ENCODE data around the gene FGF8. TPM values are rescaled to one million over a fixed set of nuclear protein-coding genes. Genes with fewer than 3 reads are reported as not detected.

FGF8 gene
- total RNA-seq, 4 donors from 2014 or later = not detected

DNA sequence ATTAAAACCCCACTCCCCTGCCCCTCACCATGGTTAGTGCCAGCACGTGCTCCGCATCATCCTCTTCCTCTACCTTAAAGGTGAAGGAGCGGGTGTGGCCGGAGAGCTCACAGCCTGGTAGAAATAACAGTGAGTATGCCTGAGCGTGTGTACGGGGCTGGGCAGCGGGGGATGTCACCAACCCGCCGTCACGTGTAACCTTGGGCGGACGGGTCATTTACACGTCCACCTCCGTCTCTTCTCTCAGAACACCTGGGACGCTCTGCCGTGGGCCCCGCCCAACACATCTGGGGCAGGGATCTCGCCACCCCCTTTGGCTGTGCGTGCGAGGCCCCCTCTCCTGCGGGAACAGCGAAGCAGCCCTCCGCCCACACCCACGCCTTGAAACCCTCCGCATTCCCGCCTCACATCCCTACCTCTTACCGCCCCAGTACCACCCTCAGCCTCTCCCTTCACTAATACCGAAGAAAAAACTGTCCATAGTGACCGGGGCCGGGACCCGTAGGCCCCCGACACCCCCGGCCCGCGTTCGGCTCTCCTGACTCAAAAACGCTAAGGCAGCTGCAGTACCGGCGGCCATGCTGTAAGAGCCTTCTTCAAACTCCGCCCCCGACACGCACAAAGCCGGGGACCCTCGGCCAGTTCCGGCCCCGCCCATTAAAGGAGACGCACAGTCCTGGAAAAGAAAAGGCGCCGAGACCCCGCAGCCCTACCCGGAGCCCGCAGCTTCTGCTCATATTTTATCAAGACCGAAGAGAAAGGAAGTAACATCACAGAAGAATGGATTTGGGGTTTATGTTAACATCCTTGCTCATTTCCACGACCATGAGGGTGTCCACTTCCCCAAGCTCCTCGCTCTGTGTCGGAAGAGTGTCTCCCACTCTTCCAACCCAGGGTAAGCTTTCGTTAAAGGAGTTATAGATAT lies 7.2 kb upstream of the FGF8 start, which contains the start of gene NPM3:
Gene NPM3, minus strand, starts transcription at position 636 of the 925 bp plus-strand sequence. Its CDS starts 56 bp downstream, at position 580.
- TF ChIP-seq EP300 (IDR thresholded peaks at IDR 0.05) (no peak), POLR2A (IDR thresholded peaks at IDR 0.05) (peak in 1 of 2 donors; percentile 20), CTCF (IDR thresholded peaks at IDR 0.05) (peak in 1 of 4 experiments; percentile 22), POLR2AphosphoS5 (IDR thresholded peaks at IDR 0.05) (peak; percentile 23)
- peaks cover 21% of the 10 kb centered on the region for H3K27me3 ChIP-seq
- H3K9me3 ChIP-seq = no peaks in the 10 kb centered on the region
- ATAC-seq = peak; percentile 75
- peaks cover 0 to 71% (median 27%) of the 10 kb centered on the region in 3 donors for H3K4me1 ChIP-seq
- H3K36me3 ChIP-seq = peaks cover 0 to 42% of the 10 kb centered on the region in 2 donors
- H3K27ac ChIP-seq = peak within 1 kb of the TSS in 3 of 4 donors; percentile 38 to 73 (median 70)
- peak within 1 kb of the TSS; percentile 58 to 73 for H3K4me3 ChIP-seq
- 0 to 7% methylated on average over 4 to 15 of the region's 57 CpGs for WGBS, 2 donors (ENCODE audit: low coverage in 1 of 2)

GRCh38 chr10:101781984-101782810 lies 6.3 kb upstream of the FGF8 start:
- Histone ChIP-seq H3K27ac (peak overlapping the region in 1 of 4 donors; percentile 73), H3K9me3 (no peaks in the 10 kb centered on the region), H3K4me3 (peak overlapping the region; percentile 58 to 73), H3K4me1 (peaks cover 0 to 71% (median 27%) of the 10 kb centered on the region in 3 donors), H3K36me3 (peaks cover 0 to 34% of the 10 kb centered on the region in 2 donors), H3K27me3 (peaks cover 30% of the 10 kb centered on the region)
- ATAC-seq = no peak
- 74 to 80% methylated on average over 1 to 3 of the region's 17 CpGs for WGBS, 2 donors (ENCODE audit: low coverage in 1 of 2)
- TF ChIP-seq CTCF (IDR thresholded peaks at IDR 0.05) (no peak), EP300 (IDR thresholded peaks at IDR 0.05) (no peak), POLR2A (IDR thresholded peaks at IDR 0.05) (no peak), POLR2AphosphoS5 (IDR thresholded peaks at IDR 0.05) (no peak)

DNA sequence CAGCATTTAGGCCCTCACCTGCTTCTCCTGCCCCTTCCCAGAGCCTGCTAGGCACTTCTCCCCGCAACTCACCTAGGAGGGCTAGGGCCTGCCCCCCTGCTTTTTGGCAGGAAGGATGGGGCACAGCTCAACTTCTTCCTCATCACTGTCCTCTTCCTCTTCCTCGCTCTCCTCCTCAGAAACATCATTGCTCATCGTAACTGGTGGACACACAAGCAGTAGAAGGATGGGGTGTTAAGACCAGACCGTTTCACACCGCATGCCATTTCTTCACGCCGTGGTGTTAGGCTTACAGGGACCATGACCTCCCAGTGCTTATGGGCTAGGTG lies 5.7 kb upstream of the FGF8 start:
- H3K27me3 ChIP-seq = peaks cover 36% of the 10 kb centered on the region
- peaks cover 0 to 72% (median 27%) of the 10 kb centered on the region in 3 donors for H3K4me1 ChIP-seq
- H3K27ac ChIP-seq = no peak overlapping the region
- no peaks in the 10 kb centered on the region for H3K9me3 ChIP-seq
- 79 to 100% methylated on average over 1 to 7 of the region's 7 CpGs for WGBS, 2 donors (ENCODE audit: low coverage in 1 of 2)
- H3K36me3 ChIP-seq = peaks cover 0 to 28% of the 10 kb centered on the region in 2 donors
- TF ChIP-seq CTCF (IDR thresholded peaks at IDR 0.05) (no peak), POLR2AphosphoS5 (IDR thresholded peaks at IDR 0.05) (no peak), EP300 (IDR thresholded peaks at IDR 0.05) (no peak), POLR2A (IDR thresholded peaks at IDR 0.05) (no peak)
- H3K4me3 ChIP-seq = no peak overlapping the region
- no peak for ATAC-seq

DNA sequence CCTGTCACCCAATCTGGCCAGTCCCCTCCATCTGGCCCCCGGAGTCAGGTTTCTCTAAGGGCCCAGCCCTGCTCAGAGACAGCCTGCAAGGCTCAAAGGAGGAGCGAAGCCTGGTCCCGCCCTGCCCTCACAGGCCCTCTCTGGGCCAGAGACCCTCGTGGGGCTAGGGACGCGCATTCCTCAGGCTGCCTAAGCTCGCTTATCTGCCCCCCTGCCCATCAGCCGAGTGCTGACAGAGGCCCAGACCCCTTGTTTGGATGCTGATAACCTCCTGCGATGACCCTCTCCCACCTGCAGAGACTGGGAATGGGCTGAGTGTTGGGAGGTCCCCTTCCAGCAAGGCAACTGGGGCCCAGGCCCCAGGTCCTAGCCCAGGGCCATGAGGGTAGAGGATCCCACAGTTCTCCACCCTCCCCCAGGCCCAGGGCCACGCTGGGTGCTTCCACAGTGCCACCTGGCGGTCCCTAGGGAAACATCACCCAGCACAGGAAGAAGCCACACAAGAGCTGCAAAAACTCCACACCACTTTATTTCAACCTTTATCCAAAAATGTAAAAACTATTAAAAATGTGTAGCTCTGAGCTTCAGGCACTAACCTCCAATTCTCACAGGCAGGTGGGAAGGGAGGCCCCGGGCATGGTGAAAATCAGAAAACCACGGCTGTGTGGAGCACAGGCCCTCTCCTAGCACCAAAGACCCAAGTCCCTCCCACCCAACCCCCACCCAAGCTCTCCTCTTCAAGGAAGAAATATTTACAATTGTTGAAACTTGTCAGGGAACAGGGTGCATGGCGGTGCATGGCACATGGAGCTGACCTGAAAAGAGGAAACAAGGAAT lies 5.1 kb upstream of the FGF8 start:
- Histone ChIP-seq H3K36me3 (peaks cover 0 to 22% of the 10 kb centered on the region in 2 donors), H3K4me1 (peaks cover 2 to 78% (median 31%) of the 10 kb centered on the region in 3 donors), H3K9me3 (no peaks in the 10 kb centered on the region), H3K4me3 (no peak overlapping the region), H3K27me3 (peaks cover 41% of the 10 kb centered on the region), H3K27ac (no peak overlapping the region)
- WGBS, 2 donors (ENCODE audit: low coverage in 1 of 2) = 27 to 48% methylated on average over 3 to 5 of the region's 14 CpGs
- peak; percentile 34 for ATAC-seq
- TF ChIP-seq CTCF (IDR thresholded peaks at IDR 0.05) (peak in 3 of 4 experiments; percentile 69 to 91 (median 78)), EP300 (IDR thresholded peaks at IDR 0.05) (no peak)
